ENCODE results near the gene ZNF235. TPM values are rescaled to one million over a fixed set of nuclear protein-coding genes. Genes with fewer than 3 reads are reported as not detected.

The ZNF235 gene
- total RNA-seq, 2 donors from 2014 or later, result 6.9 to 12.6 TPM

GRCh38 chr19:44332145-44332544 lies 27.3 kb upstream of the ZNF235 start:
- no peak for ATAC-seq (ENCODE audit: insufficient number of reproducible peaks, low FRiP score, low read depth)
- no peak for DNase-seq (ENCODE audit: low spot score)
- H3K27me3 ChIP-seq (replicated peaks; ENCODE audit: insufficient read depth), result no peaks in the 10 kb centered on the region
- H3K27ac ChIP-seq, result no peak overlapping the region
- H3K36me3 ChIP-seq, result peaks cover 89% of the 10 kb centered on the region
- peaks cover 88% of the 10 kb centered on the region for H3K9me3 ChIP-seq
- H3K4me1 ChIP-seq (ENCODE audit: control insufficient read depth in 1 of 2, low read depth in 2 of 2), result no peaks in the 10 kb centered on the region
- TF ChIP-seq CTCF (IDR thresholded peaks at IDR 0.05), result no peak
- no peak overlapping the region for H3K4me3 ChIP-seq

DNA sequence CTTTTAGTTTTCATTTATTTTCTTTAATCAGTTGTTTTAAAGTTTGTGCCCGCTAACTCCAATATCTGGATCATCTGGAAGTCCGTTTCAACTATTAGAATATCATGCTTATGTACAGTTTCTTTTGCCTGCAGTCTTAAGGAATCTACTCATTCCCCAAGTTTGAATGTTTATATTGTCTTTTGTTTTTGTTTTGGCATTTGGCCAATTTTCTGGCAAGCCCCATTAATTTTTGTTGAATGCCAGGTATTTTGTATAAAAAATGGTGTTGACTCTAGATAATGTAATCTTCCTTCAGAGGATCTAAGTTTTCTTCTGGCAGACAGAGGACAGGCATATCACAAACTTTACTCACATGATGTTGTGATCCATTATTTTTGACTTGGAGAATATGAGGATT lies 11.1 kb upstream of the ZNF235 start:
- Histone ChIP-seq H3K36me3 (no peaks in the 10 kb centered on the region), H3K27ac (no peak overlapping the region), H3K27me3 (replicated peaks; ENCODE audit: insufficient read depth) (no peaks in the 10 kb centered on the region), H3K4me3 (no peak overlapping the region), H3K4me1 (ENCODE audit: control insufficient read depth in 1 of 2, low read depth in 2 of 2) (no peaks in the 10 kb centered on the region), H3K9me3 (peaks cover 53% of the 10 kb centered on the region)
- no peak for ATAC-seq (ENCODE audit: insufficient number of reproducible peaks, low FRiP score, low read depth)
- no peak for TF ChIP-seq CTCF (IDR thresholded peaks at IDR 0.05)
- DNase-seq (ENCODE audit: low spot score), result no peak

DNA sequence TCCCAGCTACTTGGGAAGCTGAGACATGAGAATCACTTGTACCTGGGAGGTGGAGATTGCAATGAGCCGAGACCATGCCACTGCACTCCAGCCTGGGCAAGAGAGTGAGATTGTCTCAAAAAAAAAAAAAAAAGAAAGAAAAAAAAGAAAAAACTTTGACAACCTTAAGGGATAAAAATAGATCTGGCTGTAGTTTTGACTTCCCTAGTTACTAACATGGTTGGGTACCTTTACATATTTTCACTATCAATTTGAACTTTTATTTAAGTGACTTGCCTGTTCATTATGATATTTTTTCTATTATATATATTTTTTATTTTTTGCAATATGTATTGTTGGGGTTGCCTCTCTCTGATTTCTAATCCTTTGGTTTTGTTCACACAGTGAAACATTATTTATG lies 8.4 kb upstream of the ZNF235 start:
- Histone ChIP-seq H3K27ac (no peak overlapping the region), H3K36me3 (no peaks in the 10 kb centered on the region), H3K27me3 (replicated peaks; ENCODE audit: insufficient read depth) (no peaks in the 10 kb centered on the region), H3K4me1 (ENCODE audit: control insufficient read depth in 1 of 2, low read depth in 2 of 2) (no peaks in the 10 kb centered on the region), H3K4me3 (no peak overlapping the region), H3K9me3 (peaks cover 35% of the 10 kb centered on the region)
- no peak for TF ChIP-seq CTCF (IDR thresholded peaks at IDR 0.05)
- no peak for DNase-seq (ENCODE audit: low spot score)
- no peak for ATAC-seq (ENCODE audit: insufficient number of reproducible peaks, low FRiP score, low read depth)

GRCh38 chr19:44308011-44308410 lies 3.2 kb upstream of the ZNF235 start:
- H3K36me3 ChIP-seq, result no peaks in the 10 kb centered on the region
- H3K27ac ChIP-seq, result no peak overlapping the region
- H3K9me3 ChIP-seq, result peaks cover 14% of the 10 kb centered on the region
- H3K4me1 ChIP-seq (ENCODE audit: control insufficient read depth in 1 of 2, low read depth in 2 of 2), result peaks cover 3 to 11% of the 10 kb centered on the region in 2 donors
- no peak overlapping the region for H3K4me3 ChIP-seq
- DNase-seq (ENCODE audit: low spot score), result no peak
- TF ChIP-seq CTCF (IDR thresholded peaks at IDR 0.05), result no peak
- H3K27me3 ChIP-seq (replicated peaks; ENCODE audit: insufficient read depth), result no peaks in the 10 kb centered on the region
- ATAC-seq (ENCODE audit: insufficient number of reproducible peaks, low FRiP score, low read depth), result no peak

DNA sequence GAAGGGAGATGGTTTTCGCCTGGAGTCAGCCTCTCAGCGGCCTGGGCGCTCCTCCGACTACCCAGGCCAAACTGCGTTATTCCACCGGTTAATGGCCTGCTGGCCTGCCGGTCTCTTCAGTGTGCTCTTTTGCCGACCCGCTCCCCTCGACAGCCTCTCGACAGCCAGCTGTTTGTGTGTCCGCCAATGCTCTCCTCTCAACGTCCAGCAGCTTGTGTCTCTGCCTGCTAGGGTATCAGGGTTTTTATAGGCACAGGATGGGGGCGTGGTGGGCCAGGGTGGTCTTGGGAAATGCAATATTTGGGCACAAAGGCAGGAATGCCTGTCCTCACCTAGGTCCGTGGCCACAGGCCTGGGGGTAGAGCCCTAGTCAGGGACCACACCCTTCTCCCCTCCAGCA lies 1.5 kb upstream of the ZNF235 start:
- ATAC-seq (ENCODE audit: insufficient number of reproducible peaks, low FRiP score, low read depth) (no peak), DNase-seq (ENCODE audit: low spot score) (no peak)
- no peak for TF ChIP-seq CTCF (IDR thresholded peaks at IDR 0.05)
- no peak overlapping the region for H3K27ac ChIP-seq
- H3K4me3 ChIP-seq, result no peak overlapping the region
- peaks cover 3% of the 10 kb centered on the region for H3K36me3 ChIP-seq
- H3K27me3 ChIP-seq (replicated peaks; ENCODE audit: insufficient read depth), result no peaks in the 10 kb centered on the region
- H3K4me1 ChIP-seq (ENCODE audit: control insufficient read depth in 1 of 2, low read depth in 2 of 2), result peaks cover 3 to 11% of the 10 kb centered on the region in 2 donors
- H3K9me3 ChIP-seq, result peaks cover 12% of the 10 kb centered on the region
